Smooth muscle cell (in vitro differentiated cells): ENCODE measurements around the gene DISP3. TPM values are rescaled to one million over a fixed set of nuclear protein-coding genes. Genes with fewer than 3 reads are reported as not detected.

Experiments
- DNase-seq: peaks from one replicate; lab custom pipeline; 2025; ENCODE audit not compliant: unreplicated experiment; lab: John Stamatoyannopoulos, UW
- H2AFZ ChIP-seq: fragments of 200-600 bp; sonication (generic); 2 replicates; pipeline ENCODE4 v1.6.0; 2016; ENCODE audit warnings: antibody characterized with exemption, low read depth, mild to moderate bottlenecking
- H3F3A ChIP-seq: fragments of 200-600 bp; sonication (generic); 2 replicates; pipeline ENCODE4 v1.6.0; 2017; ENCODE audit warnings: antibody characterized with exemption, low read depth
- H3K27ac ChIP-seq: fragments of 200-600 bp; sonication (generic); 2 replicates; pipeline ENCODE4 v1.5.1; 2016; ENCODE audit warnings: low read depth, mild to moderate bottlenecking
- H3K27me3 ChIP-seq: fragments of 200-600 bp; sonication (generic); 2 replicates; pipeline ENCODE4 v1.6.1; 2016; ENCODE audit warnings: low read depth, mild to moderate bottlenecking
- H3K36me3 ChIP-seq: fragments of 200-600 bp; sonication (generic); 2 replicates; pipeline ENCODE4 v1.5.1; 2016; ENCODE audit warnings: low read depth
- H3K4me1 ChIP-seq: fragments of 200-600 bp; sonication (generic); 2 replicates; pipeline ENCODE4 v1.5.1; 2016; ENCODE audit warnings: low read depth
- H3K4me2 ChIP-seq: fragments of 200-600 bp; sonication (generic); 2 replicates; pipeline ENCODE4 v1.6.0; 2016; ENCODE audit warnings: mild to moderate bottlenecking
- H3K4me3 ChIP-seq: fragments of 200-600 bp; sonication (generic); 2 replicates; pipeline ENCODE4 v1.5.1; 2016; ENCODE audit warnings: mild to moderate bottlenecking
- H3K79me2 ChIP-seq: fragments of 200-600 bp; sonication (generic); 2 replicates; pipeline ENCODE4 v1.6.0; 2016; ENCODE audit warnings: low read depth, mild to moderate bottlenecking
- H3K9ac ChIP-seq: fragments of 200-600 bp; sonication (generic); 2 replicates; pipeline ENCODE4 v1.6.0; 2016; ENCODE audit warnings: low read depth
- H3K9me3 ChIP-seq: fragments of 200-600 bp; sonication (generic); replicated peaks from 2 replicates; pipeline ENCODE4 v1.5.1; 2016; ENCODE audit warnings: low read depth
- H4K20me1 ChIP-seq: fragments of 200-600 bp; sonication (generic); 2 replicates; pipeline ENCODE4 v1.6.0; 2016; ENCODE audit warnings: low read depth
- CTCF ChIP-seq: fragments of 200-600 bp; sonication (generic); IDR thresholded peaks from 2 replicates; pipeline ENCODE4 v1.5.1; 2017; ENCODE audit warnings: borderline replicate concordance, mild to moderate bottlenecking, antibody characterized with exemption; ENCODE audit not compliant: insufficient read depth, poor library complexity, severe bottlenecking
- WGBS: methylation state at CpG from one replicate; pipeline ENCODE4 v1.1.7; 2016; ENCODE audit warnings: low lambda C conversion rate; 5-methylcytosine and 5-hydroxymethylcytosine counted together
- polyA plus RNA-seq: library from polyadenylated mRNA; unstranded; fragments of >200 nt; fragmentation: Nextera tagmentation; extraction: Ambion mirVana; gene quantifications from 2 replicates; pipeline ENCODE4 v1.2.1, GENCODE V29; 2016
- total RNA-seq: library from RNA; depleted of rRNA; stranded (reverse); fragments of >200 nt; gene quantifications from 2 replicates; pipeline ENCODE4 v1.2.3, GENCODE V29; 2014

DISP3 gene
- total and polyA plus RNA-seq, 2 experiments from 2014 or later, result 0.17 TPM; not detected in 1

GRCh38 chr1:11493972-11494655 lies 15.2 kb downstream of the DISP3 start:
- DNase-seq, result no peak
- H3K4me1 ChIP-seq, result no peaks in the 10 kb centered on the region
- H3F3A ChIP-seq, result no peaks in the 10 kb centered on the region
- no peak overlapping the region for H3K27ac ChIP-seq
- no peaks in the 10 kb centered on the region for H3K79me2 ChIP-seq
- H3K4me3 ChIP-seq, result no peak overlapping the region
- no peak for TF ChIP-seq CTCF
- no peak overlapping the region for H3K4me2 ChIP-seq
- no peak overlapping the region for H3K9ac ChIP-seq
- H3K36me3 ChIP-seq, result no peaks in the 10 kb centered on the region
- H4K20me1 ChIP-seq, result no peaks in the 10 kb centered on the region
- H3K9me3 ChIP-seq, result no peaks in the 10 kb centered on the region
- no peak overlapping the region for H2AFZ ChIP-seq
- 86% methylated on average over 9 of the region's 9 CpGs for WGBS
- H3K27me3 ChIP-seq, result no peaks in the 10 kb centered on the region

- WGBS, result 88% methylated on average over 3 of the region's 3 CpGs
- Histone ChIP-seq H3K4me2 (no peak overlapping the region), H3F3A (no peaks in the 10 kb centered on the region)
Measured at GRCh38 chr1:11494771-11495170, 15.8 kb downstream of the DISP3 start.

GRCh38 chr1:11495579-11495978 lies 16.6 kb downstream of the DISP3 start:
- Histone ChIP-seq H3K27me3 (peaks cover 4% of the 10 kb centered on the region), H4K20me1 (no peaks in the 10 kb centered on the region), H3K9me3 (no peaks in the 10 kb centered on the region), H2AFZ (no peak overlapping the region), H3K36me3 (no peaks in the 10 kb centered on the region), H3K27ac (no peak overlapping the region), H3K9ac (no peak overlapping the region), H3F3A (no peaks in the 10 kb centered on the region), H3K79me2 (no peaks in the 10 kb centered on the region), H3K4me2 (no peak overlapping the region), H3K4me1 (peaks cover 7% of the 10 kb centered on the region), H3K4me3 (no peak overlapping the region)
- WGBS, result 79% methylated on average over 3 of the region's 3 CpGs
- no peak for TF ChIP-seq CTCF
- no peak for DNase-seq

More at GRCh38 chr1:11494771-11495170, 15.8 kb downstream of the DISP3 start:
- H3K9ac ChIP-seq, result no peak overlapping the region
- H3K4me3 ChIP-seq, result no peak overlapping the region
- H3K36me3 ChIP-seq, result no peaks in the 10 kb centered on the region
- no peaks in the 10 kb centered on the region for H4K20me1 ChIP-seq
- no peak for TF ChIP-seq CTCF
- H3K27ac ChIP-seq, result no peak overlapping the region
- no peak for DNase-seq
- peaks cover 3% of the 10 kb centered on the region for H3K27me3 ChIP-seq
- H3K4me1 ChIP-seq, result no peaks in the 10 kb centered on the region
- H3K9me3 ChIP-seq, result no peaks in the 10 kb centered on the region
- no peaks in the 10 kb centered on the region for H3K79me2 ChIP-seq
- no peak overlapping the region for H2AFZ ChIP-seq

GRCh38 chr1:11496551-11497080 lies 17.7 kb downstream of the DISP3 start:
- no peaks in the 10 kb centered on the region for H4K20me1 ChIP-seq
- peaks cover 4% of the 10 kb centered on the region for H3K27me3 ChIP-seq
- H3K9me3 ChIP-seq, result no peaks in the 10 kb centered on the region
- no peaks in the 10 kb centered on the region for H3K79me2 ChIP-seq
- H3K9ac ChIP-seq, result no peak overlapping the region
- no peaks in the 10 kb centered on the region for H3F3A ChIP-seq
- no peaks in the 10 kb centered on the region for H3K36me3 ChIP-seq
- H3K27ac ChIP-seq, result no peak overlapping the region
- no peak overlapping the region for H2AFZ ChIP-seq
- no peak overlapping the region for H3K4me2 ChIP-seq
- H3K4me1 ChIP-seq, result peaks cover 7% of the 10 kb centered on the region
- WGBS, result 86% methylated on average over 8 of the region's 8 CpGs
- no peak overlapping the region for H3K4me3 ChIP-seq
- TF ChIP-seq CTCF, result no peak
- no peak for DNase-seq
